Skeletal muscle satellite cell (primary cell): ENCODE measurements around the gene ATP2A1.
"Not testable (repeated sequence)": the region's sequence is repeated elsewhere in the genome, so short reads cannot be mapped to it uniquely, and the experiment has no call there.

Experiments
- H3K27me3 ChIP-seq: 2 replicates; pipeline ENCODE4 v1.7.0; 2013; ENCODE audit warnings: low read length; ENCODE audit not compliant: control insufficient read depth, insufficient read depth
- H3K36me3 ChIP-seq: 2 replicates; pipeline ENCODE4 v1.7.0; 2013; ENCODE audit warnings: mild to moderate bottlenecking, control low read depth, low read length; ENCODE audit not compliant: insufficient read depth
- H3K4me1 ChIP-seq: 2 replicates; pipeline ENCODE4 v1.7.0; 2013; ENCODE audit warnings: low read length; ENCODE audit not compliant: control insufficient read depth, insufficient read depth
- H3K4me2 ChIP-seq: 2 replicates; pipeline ENCODE4 v1.7.0; 2013; ENCODE audit warnings: mild to moderate bottlenecking, low read length
- H3K4me3 ChIP-seq: 2 replicates; pipeline ENCODE4 v1.7.0; 2013; ENCODE audit warnings: low read length
- H3K9ac ChIP-seq: 2 replicates; pipeline ENCODE4 v1.7.0; 2013; ENCODE audit warnings: mild to moderate bottlenecking, low read depth, low read length, moderate library complexity
- H3K9me3 ChIP-seq: replicated peaks from 2 replicates; pipeline ENCODE4 v1.7.0; 2013; ENCODE audit warnings: mild to moderate bottlenecking, control low read depth, low read length

ATP2A1 gene

DNA sequence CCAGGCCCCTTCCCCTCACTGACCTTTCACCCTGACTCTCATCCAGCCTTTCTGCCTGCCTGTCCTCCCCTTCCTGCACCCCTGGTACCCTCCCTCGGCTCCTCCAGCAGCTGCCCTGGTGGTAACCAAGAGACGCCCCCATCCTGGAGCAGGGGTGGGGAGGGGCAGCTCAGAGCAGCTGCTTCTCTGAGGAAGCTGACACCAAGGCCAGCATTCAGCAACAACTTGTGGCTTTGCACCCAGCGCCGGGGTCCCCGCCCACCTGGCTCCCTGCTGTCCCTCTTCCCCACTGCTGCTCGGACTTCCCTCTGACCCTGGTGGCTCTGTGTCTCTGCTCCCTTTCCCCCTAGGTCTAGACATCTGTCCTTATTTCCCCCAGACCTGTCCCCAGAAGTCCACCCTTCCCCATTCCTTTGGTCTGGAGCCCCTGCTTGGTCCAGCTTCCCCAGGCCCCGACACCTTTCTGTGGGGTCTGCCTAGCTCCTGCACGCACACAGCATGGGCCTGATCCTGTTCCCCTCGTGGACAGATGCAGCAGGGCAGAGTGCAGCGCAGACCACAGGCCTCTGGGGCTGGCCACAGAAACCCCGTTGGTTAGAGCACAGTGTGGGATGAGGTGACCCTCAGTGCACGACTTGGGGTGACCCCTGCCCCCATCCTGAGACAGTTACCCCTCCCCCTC lies 1.2 kb upstream of the ATP2A1 start:
- peaks cover 17% of the 10 kb centered on the region for H3K36me3 ChIP-seq
- H3K9ac ChIP-seq = peak overlapping the region; percentile 59
- H3K4me1 ChIP-seq = peaks cover 46% of the 10 kb centered on the region

DNA sequence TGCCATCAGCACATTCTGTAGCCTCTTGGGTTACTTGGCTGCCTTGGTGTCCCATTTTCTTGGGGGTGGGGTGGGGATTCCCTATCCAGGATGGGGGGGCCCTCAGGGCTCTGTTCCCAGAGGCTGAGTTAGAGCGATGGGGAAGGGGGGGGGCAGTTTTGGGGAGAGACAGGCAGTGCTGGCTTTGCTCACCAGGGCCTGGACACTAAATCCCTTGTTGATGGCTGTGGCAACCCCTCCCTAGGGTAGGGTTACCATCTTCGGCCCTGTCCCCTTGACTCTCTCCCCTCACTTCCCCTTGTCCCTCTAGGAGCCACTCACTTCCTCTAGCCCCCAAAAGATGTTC lies 660 bp upstream of the ATP2A1 start:
- Histone ChIP-seq H3K27me3 (no peaks in the 10 kb centered on the region), H3K4me3 (no peak overlapping the region), H3K9me3 (no peaks in the 10 kb centered on the region), H3K4me2 (no peak overlapping the region), H3K36me3 (peaks cover 14% of the 10 kb centered on the region), H3K4me1 (peaks cover 46% of the 10 kb centered on the region), H3K9ac (no peak overlapping the region)

More for the DNA sequence above, 1.2 kb upstream of the ATP2A1 start:
- Histone ChIP-seq H3K9me3 (no peaks in the 10 kb centered on the region), H3K27me3 (no peaks in the 10 kb centered on the region), H3K4me3 (no peak overlapping the region), H3K4me2 (peak overlapping the region; percentile 26)

DNA sequence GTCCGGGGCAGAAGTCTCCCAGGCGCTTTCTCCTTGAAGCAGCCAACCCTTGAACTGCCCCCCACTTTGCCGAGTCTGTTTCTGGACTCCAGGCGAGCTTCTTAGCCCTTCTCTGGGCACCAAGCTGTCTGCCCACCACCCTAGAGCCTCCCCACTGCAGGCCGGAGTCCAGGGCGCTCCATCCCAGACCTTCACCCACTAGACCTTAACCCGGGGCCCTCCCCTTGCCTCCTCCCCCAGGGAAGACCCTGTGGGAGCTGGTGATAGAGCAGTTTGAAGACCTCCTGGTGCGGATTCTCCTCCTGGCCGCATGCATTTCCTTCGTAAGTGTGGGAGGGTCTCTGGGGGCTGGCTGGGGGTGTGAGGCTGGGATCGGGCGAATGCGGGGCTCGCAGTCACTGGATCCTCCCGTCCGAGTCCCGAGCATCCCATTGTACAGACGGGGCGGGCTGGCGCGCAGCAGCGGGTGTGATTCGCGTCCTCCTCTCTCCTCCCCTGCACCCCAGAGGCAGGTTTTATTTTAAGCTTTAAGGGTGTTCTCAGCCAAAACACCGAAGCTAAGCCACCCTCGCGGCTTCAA lies 1.1 kb downstream of the ATP2A1 start:
- Histone ChIP-seq H3K4me3 (peak overlapping the region; percentile 83), H3K36me3 (no peaks in the 10 kb centered on the region), H3K9ac (peak overlapping the region; percentile 76), H3K4me2 (peak overlapping the region; percentile 96), H3K27me3 (no peaks in the 10 kb centered on the region), H3K9me3 (no peaks in the 10 kb centered on the region), H3K4me1 (peaks cover 46% of the 10 kb centered on the region)

DNA sequence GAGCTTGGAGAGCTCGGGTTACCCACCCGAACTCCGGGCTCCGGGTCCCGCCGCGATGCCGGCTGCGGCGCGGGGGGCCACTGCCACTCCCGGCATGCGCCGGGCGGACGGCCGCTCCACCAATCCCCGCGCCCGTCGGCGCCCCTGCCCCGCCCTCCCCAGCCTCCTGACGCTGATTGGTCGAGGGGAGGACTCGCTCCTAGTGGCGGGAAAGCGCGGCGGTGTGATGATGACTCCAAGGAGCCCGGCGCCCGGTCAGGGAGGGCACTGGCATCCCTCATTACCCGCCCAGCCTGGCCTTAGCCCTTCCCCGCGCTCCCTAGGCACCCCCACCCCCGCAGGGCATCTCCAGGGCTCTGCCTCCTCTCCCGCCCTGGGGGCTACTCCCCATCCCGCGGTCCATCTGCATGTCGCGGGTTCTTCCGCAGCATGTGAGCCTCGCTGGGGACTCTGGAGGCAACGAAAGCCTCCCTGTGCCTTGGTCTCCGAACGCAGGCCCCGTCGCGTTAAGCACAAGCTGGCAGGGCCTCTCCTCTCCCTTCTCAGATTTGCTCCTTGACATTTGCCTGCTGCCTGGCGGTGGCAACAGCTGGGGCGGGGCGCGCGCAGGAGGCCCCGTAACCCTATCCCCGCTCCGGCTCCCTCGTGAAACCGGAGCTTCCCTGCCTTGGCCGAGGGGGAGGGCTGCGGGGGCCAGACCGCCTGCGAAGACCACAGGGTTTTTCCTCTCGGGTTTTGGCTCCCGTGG lies 1.7 kb downstream of the ATP2A1 start:
- Histone ChIP-seq H3K27me3 (no peaks in the 10 kb centered on the region), H3K9me3 (no peaks in the 10 kb centered on the region), H3K4me1 (peaks cover 41% of the 10 kb centered on the region), H3K4me3 (peak overlapping the region; percentile 83), H3K36me3 (no peaks in the 10 kb centered on the region), H3K4me2 (peak overlapping the region; percentile 96), H3K9ac (peak overlapping the region; percentile 76)

DNA sequence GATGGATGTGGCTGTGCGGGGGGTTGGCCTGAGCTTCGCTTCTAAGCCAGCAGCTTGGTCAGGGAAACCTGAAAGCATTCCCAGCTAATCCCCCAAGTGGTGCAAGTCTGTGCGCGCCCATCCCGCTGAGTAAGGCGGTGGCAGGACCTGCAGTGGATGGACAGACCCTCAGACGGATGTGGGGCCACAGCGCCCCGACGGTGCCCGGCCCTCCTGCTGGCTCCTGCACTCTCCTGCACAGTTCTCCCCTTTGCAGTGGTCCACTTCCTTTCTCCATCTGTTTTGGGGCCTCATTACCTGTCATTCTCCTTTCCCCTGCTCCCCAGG lies 2.3 kb downstream of the ATP2A1 start:
- Histone ChIP-seq H3K4me3 (peak overlapping the region; percentile 83), H3K27me3 (no peaks in the 10 kb centered on the region), H3K9ac (peak overlapping the region; percentile 57), H3K36me3 (no peaks in the 10 kb centered on the region), H3K9me3 (no peaks in the 10 kb centered on the region), H3K4me2 (peak overlapping the region; percentile 96), H3K4me1 (peaks cover 35% of the 10 kb centered on the region)

DNA sequence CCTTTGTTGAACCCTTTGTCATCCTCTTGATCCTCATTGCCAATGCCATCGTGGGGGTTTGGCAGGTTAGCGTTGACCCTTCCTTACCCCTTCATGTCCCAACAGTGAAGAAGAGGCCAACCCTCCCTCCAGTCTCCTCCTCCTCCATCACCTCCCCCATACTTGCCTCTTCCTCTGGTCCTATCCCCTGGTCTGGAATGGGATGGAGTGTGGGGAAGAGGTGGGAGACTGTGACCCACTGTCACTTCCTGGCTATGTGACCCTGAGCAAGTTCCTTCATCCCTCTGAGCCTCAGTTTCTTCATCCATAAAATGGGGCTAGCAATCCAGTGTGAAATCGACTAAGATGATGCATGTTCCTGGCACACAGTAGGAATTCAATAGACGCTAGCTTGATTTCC lies 2.7 kb downstream of the ATP2A1 start:
- Histone ChIP-seq H3K4me2 (no peak overlapping the region), H3K27me3 (no peaks in the 10 kb centered on the region), H3K4me1 (peaks cover 31% of the 10 kb centered on the region), H3K9ac (no peak overlapping the region), H3K36me3 (no peaks in the 10 kb centered on the region), H3K9me3 (no peaks in the 10 kb centered on the region), H3K4me3 (no peak overlapping the region)

DNA sequence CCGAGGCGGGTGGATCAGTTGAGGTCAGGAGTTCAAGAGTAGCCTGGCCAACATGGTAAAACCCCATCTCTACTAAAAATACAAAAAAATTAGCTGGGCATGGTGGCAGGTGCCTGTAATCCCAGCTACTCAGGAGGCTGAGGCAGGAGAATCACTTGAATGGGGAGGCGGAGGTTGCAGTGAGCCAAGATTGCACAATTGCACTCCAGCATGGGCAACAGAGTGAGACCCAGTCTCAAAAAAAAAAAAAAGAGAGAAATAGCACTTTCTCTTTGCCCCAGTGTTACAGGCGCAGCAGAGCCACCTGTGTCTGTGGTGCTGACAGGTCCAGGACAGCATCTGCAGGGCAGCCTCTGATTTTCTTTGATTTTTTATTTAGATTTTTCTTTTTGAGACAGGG lies 3.3 kb downstream of the ATP2A1 start:
- H3K36me3 ChIP-seq = not testable (repeated sequence)
- H3K4me1 ChIP-seq = peaks cover 25% of the 10 kb centered on the region

DNA sequence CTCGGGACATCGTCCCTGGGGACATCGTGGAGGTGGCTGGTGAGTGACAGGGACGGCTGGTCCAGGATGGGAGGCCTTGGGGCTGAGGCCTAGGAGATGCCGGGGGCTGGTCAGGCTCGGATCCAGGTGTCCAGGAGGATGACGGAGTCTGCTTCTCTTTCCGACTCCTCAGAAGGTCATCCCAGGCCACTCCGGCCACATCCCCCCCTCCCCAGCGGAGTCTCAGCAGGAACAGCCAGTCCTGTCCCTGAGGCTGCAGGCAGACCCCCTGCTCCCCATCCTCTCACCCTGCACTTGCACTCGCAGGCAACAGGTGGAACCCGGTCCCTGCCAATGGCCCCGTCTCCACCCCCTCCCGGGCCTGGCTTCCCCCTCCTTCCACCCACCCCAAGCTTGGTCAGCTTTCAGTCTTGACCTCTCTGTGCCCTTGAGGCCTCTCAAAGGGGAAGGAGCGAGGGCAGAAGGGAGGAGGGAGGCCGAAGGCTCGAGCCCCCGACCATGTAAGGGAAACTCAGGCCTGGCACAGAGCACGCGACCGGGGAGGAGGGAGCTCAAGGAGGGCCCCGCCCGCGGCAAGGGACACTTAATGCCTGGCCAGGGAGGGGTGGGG lies 4.4 kb downstream of the ATP2A1 start:
- peaks cover 17% of the 10 kb centered on the region for H3K4me1 ChIP-seq
- H3K9ac ChIP-seq = no peak overlapping the region
- no peak overlapping the region for H3K4me2 ChIP-seq
- no peak overlapping the region for H3K4me3 ChIP-seq
- no peaks in the 10 kb centered on the region for H3K36me3 ChIP-seq
- H3K9me3 ChIP-seq = no peaks in the 10 kb centered on the region
- H3K27me3 ChIP-seq = no peaks in the 10 kb centered on the region

More for the DNA sequence above, 3.3 kb downstream of the ATP2A1 start:
- not testable (repeated sequence) for H3K9ac ChIP-seq, H3K9me3 ChIP-seq, H3K4me2 ChIP-seq, H3K27me3 ChIP-seq, H3K4me3 ChIP-seq

DNA sequence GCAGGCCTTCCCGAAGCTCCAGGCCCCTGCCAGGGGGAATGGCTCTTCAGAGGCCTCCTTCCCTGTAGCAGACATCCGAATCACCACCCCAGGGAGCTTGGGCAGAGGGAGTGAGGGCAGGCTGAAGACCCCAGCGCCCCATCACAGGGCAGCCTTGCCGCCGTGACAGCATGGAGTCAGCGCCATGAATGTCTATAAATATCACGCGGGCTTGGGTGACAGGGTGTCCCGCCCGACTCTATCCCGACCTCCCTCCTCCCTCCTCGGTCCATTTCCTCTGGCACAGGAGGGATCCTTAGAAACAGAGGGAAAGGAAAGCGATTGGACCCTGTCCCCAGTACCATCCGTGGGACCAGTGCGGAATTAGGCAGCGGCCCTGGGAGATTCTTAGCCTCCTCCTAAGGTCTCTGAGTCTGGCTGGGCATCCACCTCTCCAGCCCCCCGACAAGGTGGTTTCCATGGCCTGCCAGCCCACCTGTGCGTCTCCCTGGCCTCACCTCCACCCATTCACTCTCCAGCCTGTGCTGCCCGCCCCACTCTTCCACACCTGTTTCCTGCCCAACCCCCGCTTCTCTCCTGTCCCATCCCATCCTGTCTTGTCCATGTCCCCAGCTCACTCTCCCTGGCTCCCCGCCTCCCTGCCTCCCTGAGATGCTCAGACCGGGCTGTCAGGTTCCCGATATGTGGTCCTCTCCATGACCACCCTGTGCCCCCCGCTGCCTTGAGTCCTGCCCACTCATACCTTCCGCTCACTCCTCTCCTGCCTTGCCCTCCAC lies 5.1 kb downstream of the ATP2A1 start:
- H3K9me3 ChIP-seq = no peaks in the 10 kb centered on the region
- no peak overlapping the region for H3K4me3 ChIP-seq
- peaks cover 17% of the 10 kb centered on the region for H3K4me1 ChIP-seq
- H3K4me2 ChIP-seq = no peak overlapping the region
- no peaks in the 10 kb centered on the region for H3K36me3 ChIP-seq
- no peak overlapping the region for H3K9ac ChIP-seq
- no peaks in the 10 kb centered on the region for H3K27me3 ChIP-seq

DNA sequence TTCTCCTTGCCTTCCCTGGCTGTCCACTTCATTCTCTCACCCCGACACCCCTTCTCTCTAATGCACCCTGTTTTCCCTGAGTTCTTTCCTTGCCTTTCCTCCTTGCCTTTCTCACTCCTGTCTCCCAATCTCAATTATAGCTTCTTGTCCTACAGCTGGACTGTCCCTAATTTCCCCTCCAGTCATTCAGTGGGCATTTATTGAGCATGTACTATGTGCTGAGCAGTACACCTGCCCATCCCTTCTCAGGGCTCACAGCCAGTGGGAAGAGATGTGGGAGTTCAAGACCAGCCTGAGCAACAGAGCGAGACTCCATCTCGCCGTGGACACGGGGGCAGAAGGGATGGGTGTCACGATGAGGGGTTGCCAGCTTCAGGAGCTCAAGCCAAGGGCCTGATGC lies 5.8 kb downstream of the ATP2A1 start:
- Histone ChIP-seq H3K9me3 (no peaks in the 10 kb centered on the region), H3K4me1 (peaks cover 12% of the 10 kb centered on the region), H3K4me2 (no peak overlapping the region), H3K9ac (no peak overlapping the region), H3K36me3 (no peaks in the 10 kb centered on the region), H3K4me3 (no peak overlapping the region), H3K27me3 (no peaks in the 10 kb centered on the region)

DNA sequence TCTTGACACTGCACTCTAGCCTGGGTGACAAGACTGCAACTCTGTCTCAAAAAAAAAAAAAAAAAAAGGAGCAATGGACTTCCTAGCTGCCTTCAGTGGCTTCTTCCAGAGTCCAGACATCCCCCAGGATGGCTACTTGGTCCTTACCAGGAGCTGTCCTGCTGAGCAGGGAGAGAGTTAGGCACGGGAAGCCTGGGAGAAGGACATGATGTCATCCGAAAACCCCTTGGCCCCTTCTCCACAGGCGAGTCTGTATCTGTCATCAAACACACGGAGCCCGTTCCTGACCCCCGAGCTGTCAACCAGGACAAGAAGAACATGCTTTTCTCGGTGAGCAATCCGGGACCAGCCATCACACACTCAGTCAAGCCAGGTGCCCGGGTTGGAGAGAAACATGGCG lies 8.7 kb downstream of the ATP2A1 start:
- no peak overlapping the region for H3K4me3 ChIP-seq
- H3K36me3 ChIP-seq = no peaks in the 10 kb centered on the region
- H3K9ac ChIP-seq = no peak overlapping the region
- H3K27me3 ChIP-seq = no peaks in the 10 kb centered on the region
- no peaks in the 10 kb centered on the region for H3K4me1 ChIP-seq
- H3K9me3 ChIP-seq = no peaks in the 10 kb centered on the region
- H3K4me2 ChIP-seq = no peak overlapping the region
